IMR-90 (cell line): ENCODE results near the gene EPAS1. TPM values are rescaled to one million over a fixed set of nuclear protein-coding genes. Genes with fewer than 3 reads are reported as not detected.

Experiments
- ATAC-seq: fragments of 200-7000 bp; cut with Tn5 transposase; 2 replicates; pipeline ENCODE4 v1.9.1; 2020; ENCODE audit warnings: low read depth, mild to moderate bottlenecking, moderate library complexity
- BruUV-seq: library from RNA; stranded (reverse); fragments of 400-500 nt; replicated peaks from 2 replicates; lab custom pipeline; 2021; lab: Mats Ljungman, UMichigan
- CTCF ChIA-PET: fragments of 300-600 bp; formaldehyde crosslinking; extraction: SDS; loops from one replicate; lab custom pipeline; 2021; ENCODE audit warnings: antibody characterized with exemption; lab: Yijun Ruan, JAX
- POLR2A ChIA-PET: fragments of 300-600 bp; sonication (Branson Sonifier 250); formaldehyde crosslinking; loops from one replicate; lab custom pipeline; 2022; ENCODE audit warnings: antibody characterized with exemption; ENCODE audit not compliant: unreplicated experiment; lab: Charles Lee
- DNase-seq: peaks from one replicate; pipeline ENCODE4 v3.0.0; 2013
- H2AFZ ChIP-seq: replicated peaks from 2 replicates; pipeline ENCODE3; 2013; ENCODE audit warnings: low read length, mild to moderate bottlenecking; ENCODE audit not compliant: poor library complexity
- H2AK5ac ChIP-seq: 2 replicates; pipeline ENCODE4 v1.6.1; 2013; ENCODE audit warnings: low read depth, low read length, inconsistent platforms
- H2AK9ac ChIP-seq: replicated peaks from 2 replicates; pipeline ENCODE3; 2013; ENCODE audit warnings: mild to moderate bottlenecking, low read depth, low read length, moderate library complexity; ENCODE audit not compliant: poor library complexity
- H2BK120ac ChIP-seq: 2 replicates; pipeline ENCODE4 v1.6.1; 2013; ENCODE audit warnings: low read depth, low read length, inconsistent platforms
- H2BK15ac ChIP-seq: 3 replicates; pipeline ENCODE4 v1.6.1; 2013; ENCODE audit warnings: low read depth, low read length, inconsistent platforms
- H2BK20ac ChIP-seq: 2 replicates; pipeline ENCODE4 v1.6.1; 2013; ENCODE audit warnings: low read depth, mild to moderate bottlenecking, inconsistent platforms, low read length, moderate library complexity
- H2BK5ac ChIP-seq: 2 replicates; pipeline ENCODE4 v1.6.1; 2013; ENCODE audit warnings: mild to moderate bottlenecking, low read depth, low read length, inconsistent platforms; ENCODE audit not compliant: poor library complexity, severe bottlenecking
- H3K14ac ChIP-seq: replicated peaks from 2 replicates; pipeline ENCODE4 v1.6.1; 2013; ENCODE audit warnings: low read depth, low read length, inconsistent platforms
- H3K18ac ChIP-seq: 2 replicates; pipeline ENCODE4 v1.6.1; 2013; ENCODE audit warnings: low read depth, low read length, control low read depth
- H3K23ac ChIP-seq: 2 replicates; pipeline ENCODE4 v1.6.1; 2013; ENCODE audit warnings: low read depth, low read length, inconsistent platforms
- H3K27ac ChIP-seq: 2 replicates; pipeline ENCODE4 v1.5.1; 2013; ENCODE audit warnings: mild to moderate bottlenecking, control low read depth, low read length; ENCODE audit not compliant: insufficient read depth
- H3K27me3 ChIP-seq: 2 replicates; pipeline ENCODE4 v1.6.1; 2013; ENCODE audit warnings: low read length; ENCODE audit not compliant: control insufficient read depth, insufficient read depth
- H3K36me3 ChIP-seq: 2 replicates; pipeline ENCODE4 v1.6.1; 2013; ENCODE audit warnings: low read length, mixed read lengths; ENCODE audit not compliant: control insufficient read depth, insufficient read depth
- H3K4ac ChIP-seq: 2 replicates; pipeline ENCODE4 v1.6.1; 2013; ENCODE audit warnings: low read depth, low read length, inconsistent platforms
- H3K4me1 ChIP-seq: 2 replicates; pipeline ENCODE4 v1.6.1; 2013; ENCODE audit warnings: low read length, mixed read lengths; ENCODE audit not compliant: control insufficient read depth, insufficient read depth
- H3K4me2 ChIP-seq: 2 replicates; pipeline ENCODE4 v1.6.1; 2013; ENCODE audit warnings: low read depth, mild to moderate bottlenecking, control low read depth, low read length, moderate library complexity
- H3K4me3 ChIP-seq: 2 replicates; pipeline ENCODE4 v1.5.1; 2013; ENCODE audit warnings: low read depth, mild to moderate bottlenecking, control low read depth, low read length, moderate library complexity; ENCODE audit not compliant: insufficient read depth
- H3K56ac ChIP-seq: 2 replicates; pipeline ENCODE4 v1.6.1; 2013; ENCODE audit warnings: low read length, inconsistent platforms; ENCODE audit not compliant: insufficient read depth; ENCODE audit errors: extremely low read depth
- H3K79me1 ChIP-seq, 2 experiments: 2 replicates each; pipeline ENCODE4 v1.6.1; 2013; ENCODE audit warnings: low read length in 2 of 2, inconsistent platforms in 1 of 2, low read depth in 1 of 2
- H3K9ac ChIP-seq: 2 replicates; pipeline ENCODE4 v1.6.1; 2013; ENCODE audit warnings: low read depth, low read length, control low read depth
- H3K9me1 ChIP-seq: 2 replicates; pipeline ENCODE4 v1.6.1; 2013; ENCODE audit warnings: low read length, inconsistent platforms; ENCODE audit not compliant: insufficient read depth
- H3K9me3 ChIP-seq: 2 replicates; pipeline ENCODE4 v1.6.1; 2013; ENCODE audit warnings: low read length; ENCODE audit not compliant: control insufficient read depth, insufficient read depth
- H4K20me1 ChIP-seq: 2 replicates; pipeline ENCODE4 v1.6.1; 2013; ENCODE audit warnings: low read length, inconsistent platforms; ENCODE audit not compliant: insufficient read depth
- H4K5ac ChIP-seq: 2 replicates; pipeline ENCODE4 v1.6.1; 2013; ENCODE audit warnings: mild to moderate bottlenecking, low read depth, low read length, control low read depth
- H4K8ac ChIP-seq, 2 experiments: 2 replicates each; pipeline ENCODE4 v1.6.1; 2013; ENCODE audit warnings: low read depth in 2 of 2, low read length in 2 of 2, control low read depth in 1 of 2, inconsistent platforms in 1 of 2
- H4K91ac ChIP-seq: 2 replicates; pipeline ENCODE4 v1.6.1; 2013; ENCODE audit warnings: low read depth, low read length, inconsistent platforms; ENCODE audit not compliant: insufficient read depth
- BHLHE40 ChIP-seq: fragments of 150-350 bp; IDR thresholded peaks from 2 replicates; pipeline ENCODE4 v1.6.1; 2016; ENCODE audit warnings: mild to moderate bottlenecking, low read depth, low read length
- CEBPB ChIP-seq: IDR thresholded peaks from 2 replicates; pipeline ENCODE4 v1.6.1; 2012; ENCODE audit warnings: low read depth, low read length, improper control_type of control experiment
- CHD1 ChIP-seq: IDR thresholded peaks from 2 replicates; pipeline ENCODE4 v1.6.1; 2012; ENCODE audit warnings: low read depth, low read length, improper control_type of control experiment
- FOS ChIP-seq: fragments of 150-350 bp; IDR thresholded peaks from 2 replicates; pipeline ENCODE4 v1.6.1; 2016; ENCODE audit warnings: low read depth, low read length
- MAFK ChIP-seq: IDR thresholded peaks from 2 replicates; pipeline ENCODE4 v1.6.1; 2012; ENCODE audit warnings: low read depth, low read length, improper control_type of control experiment
- MAZ ChIP-seq: IDR thresholded peaks from 2 replicates; pipeline ENCODE4 v1.6.1; 2012; ENCODE audit warnings: low read depth, mild to moderate bottlenecking, low read length, improper control_type of control experiment, moderate library complexity, borderline replicate concordance
- MXI1 ChIP-seq: IDR thresholded peaks from 2 replicates; pipeline ENCODE4 v1.6.1; 2012; ENCODE audit warnings: low read depth, mild to moderate bottlenecking, low read length, moderate library complexity, borderline replicate concordance
- NFE2L2 ChIP-seq: fragments of 150-350 bp; IDR thresholded peaks from 2 replicates; pipeline ENCODE4 v1.6.1; 2016; ENCODE audit warnings: low read depth, mild to moderate bottlenecking, low read length
- POLR2A ChIP-seq: IDR thresholded peaks from 2 replicates; pipeline ENCODE4 v1.6.1; 2012; ENCODE audit warnings: mild to moderate bottlenecking, low read depth, low read length
- RAD21 ChIP-seq: IDR thresholded peaks from 2 replicates; pipeline ENCODE4 v1.6.1; 2012; ENCODE audit warnings: low read length, improper control_type of control experiment
- RCOR1 ChIP-seq: IDR thresholded peaks from 2 replicates; pipeline ENCODE4 v1.6.1; 2012; ENCODE audit warnings: mild to moderate bottlenecking, low read length, improper control_type of control experiment; ENCODE audit not compliant: insufficient replicate concordance
- RFX5 ChIP-seq: IDR thresholded peaks from 2 replicates; pipeline ENCODE4 v1.8.0; 2012; ENCODE audit warnings: low read depth, mild to moderate bottlenecking, low read length, moderate library complexity
- SMC3 ChIP-seq: fragments of 150-350 bp; IDR thresholded peaks from 2 replicates; pipeline ENCODE4 v1.6.1; 2016; ENCODE audit warnings: low read depth, mild to moderate bottlenecking, antibody characterized with exemption, low read length, moderate library complexity
- WGBS, 2 experiments: methylation state at CpG; one replicate each; pipeline versions ENCODE4 v1.1.5 to v1.1.7; 2013; ENCODE audit warnings: missing lambda C conversion rate in 2 of 2; ENCODE audit not compliant: insufficient read length in 1 of 2; ENCODE audit errors: extremely low coverage in 2 of 2; 5-methylcytosine and 5-hydroxymethylcytosine counted together
- dilution Hi-C: fragments of 300-500 bp; cut with HindIII; formaldehyde crosslinking; loops from one replicate; pipeline ENCODE4 v1.14.3; 2018; ENCODE audit warnings: low sequenced_read_pairs; ENCODE audit not compliant: unreplicated experiment
- in situ Hi-C: fragments of 300-500 bp; cut with MboI; formaldehyde crosslinking; loops from 3 replicates; pipeline ENCODE4 v1.14.3; 2019; ENCODE audit warnings: low sequenced_read_pairs, inconsistent platforms, mixed read lengths
- intact Hi-C: fragments of 100-400 bp; cut with micrococcal nuclease; formaldehyde crosslinking; loops from 2 replicates; pipeline ENCODE4 v1.10.0; 2022
- polyA plus RNA-seq, 3 experiments: library from polyadenylated mRNA; depleted of rRNA; stranded (reverse); fragments of >200 nt; gene quantifications; 2 replicates each; pipeline ENCODE4 v1.2.3, GENCODE V29; 2012; ENCODE audit warnings: low replicate concordance in 1 of 3
- total RNA-seq: library from RNA; depleted of rRNA; stranded (reverse); fragments of >200 nt; gene quantifications from 2 replicates; pipeline ENCODE4 v1.2.3, GENCODE V29; 2012
- TF ChIP-seq, protein P1 (sequence below): fragments of 150-350 bp; IDR thresholded peaks from 2 replicates; pipeline ENCODE4 v1.6.1; 2016; ENCODE audit warnings: low read depth, mild to moderate bottlenecking, low read length, moderate library complexity, borderline replicate concordance
- TF ChIP-seq, protein P2 (sequence below): fragments of 150-350 bp; IDR thresholded peaks from 2 replicates; pipeline ENCODE4 v1.6.1; 2017; ENCODE audit warnings: mild to moderate bottlenecking, antibody characterized with exemption, low read length, low read depth
- TF ChIP-seq, protein P3 (sequence below): conservative IDR thresholded peaks from 2 replicates; pipeline ENCODE4 v1.5.1; 2012; ENCODE audit warnings: mild to moderate bottlenecking, low read depth, low read length, improper control_type of control experiment

The EPAS1 gene
- total and polyA plus RNA-seq, 2 of the 4 experiments (the other 2 are of a cell fraction): 40.7 to 120 TPM

DNA sequence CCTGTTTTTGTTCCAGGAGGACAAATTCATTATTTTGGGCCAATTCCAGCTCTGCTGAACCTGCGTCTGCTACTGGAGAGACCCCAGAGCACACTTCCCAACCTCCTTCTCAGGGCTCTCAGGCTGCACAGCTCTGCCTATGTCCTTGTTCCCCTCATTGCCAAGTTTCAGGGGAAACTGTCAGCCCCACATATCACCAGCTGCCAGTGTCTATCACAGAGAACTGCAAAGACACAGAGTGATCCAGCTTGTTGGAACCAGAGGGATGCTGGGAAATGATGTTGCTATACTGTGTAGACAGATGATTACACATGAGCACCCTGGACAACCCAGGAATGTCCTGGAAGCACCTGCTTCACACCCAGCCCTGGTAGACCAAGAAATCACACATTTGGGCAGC is 114.8 kb downstream of the EPAS1 start:
- Histone ChIP-seq H3K27ac (no peak overlapping the region), H2AK9ac (no peak overlapping the region), H4K8ac (no peak overlapping the region), H3K36me3 (no peaks in the 10 kb centered on the region), H4K20me1 (no peaks in the 10 kb centered on the region), H3K79me1 (no peaks in the 10 kb centered on the region), H3K9ac (no peak overlapping the region), H3K4ac (no peak overlapping the region), H3K9me3 (peaks cover 6% of the 10 kb centered on the region), H2AFZ (no peak overlapping the region), H4K91ac (no peak overlapping the region), H3K23ac (no peak overlapping the region), H4K5ac (no peak overlapping the region), H2BK15ac (no peak overlapping the region), H2BK120ac (no peak overlapping the region), H3K4me1 (peaks cover 13% of the 10 kb centered on the region), H3K14ac (no peak overlapping the region), H3K27me3 (no peaks in the 10 kb centered on the region), H2AK5ac (no peak overlapping the region), H3K56ac (no peak overlapping the region), H3K9me1 (peaks cover 15% of the 10 kb centered on the region), H2BK20ac (no peak overlapping the region), H3K18ac (no peak overlapping the region), H3K4me2 (no peak overlapping the region), H2BK5ac (no peak overlapping the region), H3K4me3 (no peak overlapping the region)
- ATAC-seq (no peak), DNase-seq (no peak)
- intact Hi-C loops: no loop called here
- CTCF ChIA-PET: no interaction called here
- dilution Hi-C loops: no loop called here
- in situ Hi-C loops: no loop called here
- POLR2A ChIA-PET: no interaction called here
- no peak for TF ChIP-seq CHD1
- TF ChIP-seq SMC3: no peak
- TF ChIP-seq, protein P1, sequence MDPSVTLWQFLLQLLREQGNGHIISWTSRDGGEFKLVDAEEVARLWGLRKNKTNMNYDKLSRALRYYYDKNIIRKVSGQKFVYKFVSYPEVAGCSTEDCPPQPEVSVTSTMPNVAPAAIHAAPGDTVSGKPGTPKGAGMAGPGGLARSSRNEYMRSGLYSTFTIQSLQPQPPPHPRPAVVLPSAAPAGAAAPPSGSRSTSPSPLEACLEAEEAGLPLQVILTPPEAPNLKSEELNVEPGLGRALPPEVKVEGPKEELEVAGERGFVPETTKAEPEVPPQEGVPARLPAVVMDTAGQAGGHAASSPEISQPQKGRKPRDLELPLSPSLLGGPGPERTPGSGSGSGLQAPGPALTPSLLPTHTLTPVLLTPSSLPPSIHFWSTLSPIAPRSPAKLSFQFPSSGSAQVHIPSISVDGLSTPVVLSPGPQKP: no peak
- no peak for TF ChIP-seq POLR2A
- TF ChIP-seq, protein P2, sequence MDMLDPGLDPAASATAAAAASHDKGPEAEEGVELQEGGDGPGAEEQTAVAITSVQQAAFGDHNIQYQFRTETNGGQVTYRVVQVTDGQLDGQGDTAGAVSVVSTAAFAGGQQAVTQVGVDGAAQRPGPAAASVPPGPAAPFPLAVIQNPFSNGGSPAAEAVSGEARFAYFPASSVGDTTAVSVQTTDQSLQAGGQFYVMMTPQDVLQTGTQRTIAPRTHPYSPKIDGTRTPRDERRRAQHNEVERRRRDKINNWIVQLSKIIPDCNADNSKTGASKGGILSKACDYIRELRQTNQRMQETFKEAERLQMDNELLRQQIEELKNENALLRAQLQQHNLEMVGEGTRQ: no peak
- no peak for TF ChIP-seq MAFK
- no peak for TF ChIP-seq CEBPB
- TF ChIP-seq RFX5: no peak
- TF ChIP-seq, protein P3, sequence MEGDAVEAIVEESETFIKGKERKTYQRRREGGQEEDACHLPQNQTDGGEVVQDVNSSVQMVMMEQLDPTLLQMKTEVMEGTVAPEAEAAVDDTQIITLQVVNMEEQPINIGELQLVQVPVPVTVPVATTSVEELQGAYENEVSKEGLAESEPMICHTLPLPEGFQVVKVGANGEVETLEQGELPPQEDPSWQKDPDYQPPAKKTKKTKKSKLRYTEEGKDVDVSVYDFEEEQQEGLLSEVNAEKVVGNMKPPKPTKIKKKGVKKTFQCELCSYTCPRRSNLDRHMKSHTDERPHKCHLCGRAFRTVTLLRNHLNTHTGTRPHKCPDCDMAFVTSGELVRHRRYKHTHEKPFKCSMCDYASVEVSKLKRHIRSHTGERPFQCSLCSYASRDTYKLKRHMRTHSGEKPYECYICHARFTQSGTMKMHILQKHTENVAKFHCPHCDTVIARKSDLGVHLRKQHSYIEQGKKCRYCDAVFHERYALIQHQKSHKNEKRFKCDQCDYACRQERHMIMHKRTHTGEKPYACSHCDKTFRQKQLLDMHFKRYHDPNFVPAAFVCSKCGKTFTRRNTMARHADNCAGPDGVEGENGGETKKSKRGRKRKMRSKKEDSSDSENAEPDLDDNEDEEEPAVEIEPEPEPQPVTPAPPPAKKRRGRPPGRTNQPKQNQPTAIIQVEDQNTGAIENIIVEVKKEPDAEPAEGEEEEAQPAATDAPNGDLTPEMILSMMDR: no peak
- no peak for TF ChIP-seq RCOR1
- TF ChIP-seq MAZ: no peak
- no peak for TF ChIP-seq RAD21
- no peak for TF ChIP-seq NFE2L2
- TF ChIP-seq BHLHE40: no peak
- TF ChIP-seq MXI1: no peak
- TF ChIP-seq FOS: no peak
- BruUV-seq: no TSS peak
- no CpG with 5 or more reads among the region's 1 CpG for WGBS, 2 experiments
